Mesothelial cell of epicardium (in vitro differentiated cells): Measurements from ENCODE around the gene LENG8. TPM values are rescaled to one million over a fixed set of nuclear protein-coding genes. Genes with fewer than 3 reads are reported as not detected.

Source experiments
- DNase-seq, 2 experiments: peaks; one replicate each; pipeline ENCODE4 v3.0.0; 2021; ENCODE audit warnings: low spot score in 2 of 2; ENCODE audit not compliant: unreplicated experiment in 2 of 2
- H3K27ac Mint-ChIP-seq: 2 replicates; pipeline ENCODE4 v1.8.0; 2021; ENCODE audit warnings: mixed read lengths
- H3K27me3 Mint-ChIP-seq: 2 replicates; pipeline ENCODE4 v1.8.0; 2021; ENCODE audit warnings: low read depth, mixed read lengths
- H3K36me3 Mint-ChIP-seq: 2 replicates; pipeline ENCODE4 v1.8.0; 2021; ENCODE audit warnings: mixed read lengths
- H3K4me1 Mint-ChIP-seq: 2 replicates; pipeline ENCODE4 v1.8.0; 2021; ENCODE audit warnings: mixed read lengths
- H3K4me3 Mint-ChIP-seq: 2 replicates; pipeline ENCODE4 v1.8.0; 2021; ENCODE audit warnings: mild to moderate bottlenecking, moderate library complexity, mixed read lengths
- H3K9me3 Mint-ChIP-seq: 2 replicates; pipeline ENCODE4 v1.8.0; 2021; ENCODE audit warnings: mixed read lengths
- CTCF ChIP-seq: fragments of 200-600 bp; sonication (generic); IDR thresholded peaks from one replicate; pipeline ENCODE4 v1.5.0; 2021; ENCODE audit warnings: antibody characterized with exemption; ENCODE audit not compliant: unreplicated experiment
- total RNA-seq: library from RNA; stranded (reverse); gene quantifications from 3 replicates; pipeline ENCODE4 v1.2.1, GENCODE V29; 2021

LENG8 gene
- total RNA-seq, 1 donor from 2014 or later = 312 TPM

- Mint-ChIP-seq H3K9me3 (no peaks in the 10 kb centered on the region), H3K27me3 (peaks cover 26% of the 10 kb centered on the region), H3K36me3 (no peaks in the 10 kb centered on the region), H3K27ac (no peak overlapping the region), H3K4me3 (no peak overlapping the region), H3K4me1 (peaks cover 13% of the 10 kb centered on the region)
- DNase-seq = no peak
- no peak for TF ChIP-seq CTCF
Observed at GRCh38 chr19:54480051-54480450, 31.1 kb downstream of the LENG8 start.

GRCh38 chr19:54481326-54481930, 32.4 kb downstream of the LENG8 start:
- Mint-ChIP-seq H3K9me3 (no peaks in the 10 kb centered on the region), H3K27me3 (peaks cover 26% of the 10 kb centered on the region), H3K27ac (no peak overlapping the region), H3K36me3 (no peaks in the 10 kb centered on the region), H3K4me3 (no peak overlapping the region), H3K4me1 (peaks cover 13% of the 10 kb centered on the region)
- peak; percentile 64 for TF ChIP-seq CTCF
- DNase-seq = peak in 1 of 2 experiments; percentile 74

GRCh38 chr19:54482889-54483288, 33.9 kb downstream of the LENG8 start:
- peaks cover 8% of the 10 kb centered on the region for H3K4me1 Mint-ChIP-seq
- no peaks in the 10 kb centered on the region for H3K9me3 Mint-ChIP-seq
- no peak for DNase-seq
- no peak overlapping the region for H3K4me3 Mint-ChIP-seq
- no peak overlapping the region for H3K27ac Mint-ChIP-seq
- TF ChIP-seq CTCF = no peak
- no peaks in the 10 kb centered on the region for H3K36me3 Mint-ChIP-seq
- peaks cover 23% of the 10 kb centered on the region for H3K27me3 Mint-ChIP-seq

GRCh38 chr19:54484451-54484850, 35.5 kb downstream of the LENG8 start:
- no peaks in the 10 kb centered on the region for H3K36me3 Mint-ChIP-seq
- no peak overlapping the region for H3K27ac Mint-ChIP-seq
- peaks cover 17% of the 10 kb centered on the region for H3K27me3 Mint-ChIP-seq
- DNase-seq = no peak
- peaks cover 5% of the 10 kb centered on the region for H3K9me3 Mint-ChIP-seq
- peaks cover 4% of the 10 kb centered on the region for H3K4me1 Mint-ChIP-seq
- no peak for TF ChIP-seq CTCF
- no peak overlapping the region for H3K4me3 Mint-ChIP-seq

- Mint-ChIP-seq H3K4me3 (no peak overlapping the region), H3K4me1 (peaks cover 4% of the 10 kb centered on the region), H3K27me3 (peaks cover 9% of the 10 kb centered on the region), H3K27ac (no peak overlapping the region), H3K36me3 (no peaks in the 10 kb centered on the region), H3K9me3 (peaks cover 6% of the 10 kb centered on the region)
- TF ChIP-seq CTCF = no peak
- DNase-seq = no peak
Observed at GRCh38 chr19:54485851-54486250, 36.9 kb downstream of the LENG8 start.

- Mint-ChIP-seq H3K4me3 (no peak overlapping the region), H3K9me3 (peaks cover 22% of the 10 kb centered on the region), H3K27ac (no peak overlapping the region), H3K27me3 (peaks cover 2% of the 10 kb centered on the region), H3K4me1 (no peaks in the 10 kb centered on the region), H3K36me3 (no peaks in the 10 kb centered on the region)
- no peak for DNase-seq
- TF ChIP-seq CTCF = no peak
Observed at GRCh38 chr19:54489341-54489740, 40.3 kb downstream of the LENG8 start.
